ENCODE data around the gene RAE1.
A peak's percentile ranks its signal among the peaks of the same experiment; 100 is the strongest.

The RAE1 gene

GRCh38 chr20:57316795-57317201 is 34.3 kb upstream of the RAE1 start:
- Histone ChIP-seq H3K27ac (ENCODE audit: low read depth, low read length) (no peak overlapping the region), H3K36me3 (ENCODE audit: insufficient read depth, low read length) (no peaks in the 10 kb centered on the region), H3K27me3 (ENCODE audit: control insufficient read depth in 1 of 2, insufficient read depth in 2 of 2, low read length in 2 of 2) (no peaks in the 10 kb centered on the region), H3K4me3 (ENCODE audit: low read depth in 1 of 2, low read length in 2 of 2) (no peak overlapping the region), H3K4me1 (ENCODE audit: insufficient read depth, low read length) (no peaks in the 10 kb centered on the region), H3K9me3 (ENCODE audit: low read length) (no peaks in the 10 kb centered on the region), H3K9ac (ENCODE audit: low read length) (no peak overlapping the region)

GRCh38 chr20:57317316-57317788 is 33.7 kb upstream of the RAE1 start:
- H3K27ac ChIP-seq (ENCODE audit: low read depth, low read length), result no peak overlapping the region
- H3K4me3 ChIP-seq (ENCODE audit: low read depth in 1 of 2, low read length in 2 of 2), result no peak overlapping the region
- H3K9ac ChIP-seq (ENCODE audit: low read length), result no peak overlapping the region
- H3K9me3 ChIP-seq (ENCODE audit: low read length), result no peaks in the 10 kb centered on the region
- no peaks in the 10 kb centered on the region for H3K4me1 ChIP-seq (ENCODE audit: insufficient read depth, low read length)
- no peaks in the 10 kb centered on the region for H3K36me3 ChIP-seq (ENCODE audit: insufficient read depth, low read length)
- no peaks in the 10 kb centered on the region for H3K27me3 ChIP-seq (ENCODE audit: control insufficient read depth in 1 of 2, insufficient read depth in 2 of 2, low read length in 2 of 2)

GRCh38 chr20:57317789-57318371 is 33.2 kb upstream of the RAE1 start:
- Histone ChIP-seq H3K36me3 (ENCODE audit: insufficient read depth, low read length) (no peaks in the 10 kb centered on the region), H3K27ac (ENCODE audit: low read depth, low read length) (no peak overlapping the region), H3K9ac (ENCODE audit: low read length) (no peak overlapping the region), H3K27me3 (ENCODE audit: control insufficient read depth in 1 of 2, insufficient read depth in 2 of 2, low read length in 2 of 2) (no peaks in the 10 kb centered on the region), H3K9me3 (ENCODE audit: low read length) (no peaks in the 10 kb centered on the region), H3K4me1 (ENCODE audit: insufficient read depth, low read length) (peaks cover under 1% of the 10 kb centered on the region), H3K4me3 (ENCODE audit: low read depth in 1 of 2, low read length in 2 of 2) (no peak overlapping the region)

GRCh38 chr20:57319584-57319983 is 31.5 kb upstream of the RAE1 start:
- H3K9me3 ChIP-seq (ENCODE audit: low read length), result no peaks in the 10 kb centered on the region
- H3K27ac ChIP-seq (ENCODE audit: low read depth, low read length), result no peak overlapping the region
- no peaks in the 10 kb centered on the region for H3K36me3 ChIP-seq (ENCODE audit: insufficient read depth, low read length)
- no peaks in the 10 kb centered on the region for H3K27me3 ChIP-seq (ENCODE audit: control insufficient read depth in 1 of 2, insufficient read depth in 2 of 2, low read length in 2 of 2)
- H3K9ac ChIP-seq (ENCODE audit: low read length), result no peak overlapping the region
- peaks cover 5% of the 10 kb centered on the region for H3K4me1 ChIP-seq (ENCODE audit: insufficient read depth, low read length)
- no peak overlapping the region for H3K4me3 ChIP-seq (ENCODE audit: low read depth in 1 of 2, low read length in 2 of 2)

- Histone ChIP-seq H3K27ac (ENCODE audit: low read depth, low read length) (no peak overlapping the region), H3K36me3 (ENCODE audit: insufficient read depth, low read length) (no peaks in the 10 kb centered on the region), H3K27me3 (ENCODE audit: control insufficient read depth in 1 of 2, insufficient read depth in 2 of 2, low read length in 2 of 2) (no peaks in the 10 kb centered on the region), H3K9ac (ENCODE audit: low read length) (no peak overlapping the region), H3K4me1 (ENCODE audit: insufficient read depth, low read length) (peaks cover 5% of the 10 kb centered on the region), H3K9me3 (ENCODE audit: low read length) (no peaks in the 10 kb centered on the region), H3K4me3 (ENCODE audit: low read depth in 1 of 2, low read length in 2 of 2) (no peak overlapping the region)
Observed at GRCh38 chr20:57320358-57320757, 30.7 kb upstream of the RAE1 start.

GRCh38 chr20:57321142-57321541 is 29.9 kb upstream of the RAE1 start:
- no peaks in the 10 kb centered on the region for H3K27me3 ChIP-seq (ENCODE audit: control insufficient read depth in 1 of 2, insufficient read depth in 2 of 2, low read length in 2 of 2)
- no peaks in the 10 kb centered on the region for H3K36me3 ChIP-seq (ENCODE audit: insufficient read depth, low read length)
- no peaks in the 10 kb centered on the region for H3K9me3 ChIP-seq (ENCODE audit: low read length)
- H3K4me3 ChIP-seq (ENCODE audit: low read depth in 1 of 2, low read length in 2 of 2), result no peak overlapping the region
- peaks cover 5% of the 10 kb centered on the region for H3K4me1 ChIP-seq (ENCODE audit: insufficient read depth, low read length)
- no peak overlapping the region for H3K9ac ChIP-seq (ENCODE audit: low read length)
- no peak overlapping the region for H3K27ac ChIP-seq (ENCODE audit: low read depth, low read length)

GRCh38 chr20:57322476-57322875 is 28.6 kb upstream of the RAE1 start:
- Histone ChIP-seq H3K27ac (ENCODE audit: low read depth, low read length) (no peak overlapping the region), H3K4me3 (ENCODE audit: low read depth in 1 of 2, low read length in 2 of 2) (peak overlapping the region in 1 of 2 donors; percentile 11), H3K9me3 (ENCODE audit: low read length) (no peaks in the 10 kb centered on the region), H3K27me3 (ENCODE audit: control insufficient read depth in 1 of 2, insufficient read depth in 2 of 2, low read length in 2 of 2) (no peaks in the 10 kb centered on the region), H3K4me1 (ENCODE audit: insufficient read depth, low read length) (peaks cover 5% of the 10 kb centered on the region), H3K36me3 (ENCODE audit: insufficient read depth, low read length) (no peaks in the 10 kb centered on the region), H3K9ac (ENCODE audit: low read length) (no peak overlapping the region)

GRCh38 chr20:57323034-57323433 is 28.0 kb upstream of the RAE1 start:
- Histone ChIP-seq H3K9ac (ENCODE audit: low read length) (no peak overlapping the region), H3K27me3 (ENCODE audit: control insufficient read depth in 1 of 2, insufficient read depth in 2 of 2, low read length in 2 of 2) (no peaks in the 10 kb centered on the region), H3K4me1 (ENCODE audit: insufficient read depth, low read length) (peaks cover 5% of the 10 kb centered on the region), H3K4me3 (ENCODE audit: low read depth in 1 of 2, low read length in 2 of 2) (peak overlapping the region in 1 of 2 donors; percentile 4), H3K27ac (ENCODE audit: low read depth, low read length) (no peak overlapping the region), H3K36me3 (ENCODE audit: insufficient read depth, low read length) (no peaks in the 10 kb centered on the region), H3K9me3 (ENCODE audit: low read length) (no peaks in the 10 kb centered on the region)

- Histone ChIP-seq H3K36me3 (ENCODE audit: insufficient read depth, low read length) (no peaks in the 10 kb centered on the region), H3K9ac (ENCODE audit: low read length) (no peak overlapping the region), H3K4me1 (ENCODE audit: insufficient read depth, low read length) (peaks cover 5% of the 10 kb centered on the region), H3K9me3 (ENCODE audit: low read length) (no peaks in the 10 kb centered on the region), H3K27me3 (ENCODE audit: control insufficient read depth in 1 of 2, insufficient read depth in 2 of 2, low read length in 2 of 2) (no peaks in the 10 kb centered on the region), H3K4me3 (ENCODE audit: low read depth in 1 of 2, low read length in 2 of 2) (no peak overlapping the region), H3K27ac (ENCODE audit: low read depth, low read length) (no peak overlapping the region)
Observed at GRCh38 chr20:57325632-57326356, 25.3 kb upstream of the RAE1 start.

GRCh38 chr20:57326667-57327455 is 24.2 kb upstream of the RAE1 start:
- Histone ChIP-seq H3K4me3 (ENCODE audit: low read depth in 1 of 2, low read length in 2 of 2) (no peak overlapping the region), H3K9ac (ENCODE audit: low read length) (no peak overlapping the region), H3K27ac (ENCODE audit: low read depth, low read length) (no peak overlapping the region), H3K36me3 (ENCODE audit: insufficient read depth, low read length) (no peaks in the 10 kb centered on the region), H3K9me3 (ENCODE audit: low read length) (no peaks in the 10 kb centered on the region), H3K4me1 (ENCODE audit: insufficient read depth, low read length) (peaks cover 5% of the 10 kb centered on the region), H3K27me3 (ENCODE audit: control insufficient read depth in 1 of 2, insufficient read depth in 2 of 2, low read length in 2 of 2) (no peaks in the 10 kb centered on the region)

- H3K4me1 ChIP-seq (ENCODE audit: insufficient read depth, low read length), result peaks cover 5% of the 10 kb centered on the region
- no peak overlapping the region for H3K9ac ChIP-seq (ENCODE audit: low read length)
- H3K9me3 ChIP-seq (ENCODE audit: low read length), result no peaks in the 10 kb centered on the region
- H3K4me3 ChIP-seq (ENCODE audit: low read depth in 1 of 2, low read length in 2 of 2), result no peak overlapping the region
- peaks cover 0 to 4% of the 10 kb centered on the region in 2 donors for H3K27me3 ChIP-seq (ENCODE audit: control insufficient read depth in 1 of 2, insufficient read depth in 2 of 2, low read length in 2 of 2)
- no peaks in the 10 kb centered on the region for H3K36me3 ChIP-seq (ENCODE audit: insufficient read depth, low read length)
- H3K27ac ChIP-seq (ENCODE audit: low read depth, low read length), result no peak overlapping the region
Observed at GRCh38 chr20:57327820-57328219, 23.2 kb upstream of the RAE1 start.
